Activated CD4-positive, alpha-beta T cell treated with anti-CD3 and anti-CD28 coated beads for 4 hours (primary cell): Measurements from ENCODE around the gene XRCC5.

Experiments used
- DNase-seq, 2 donors: peaks; one replicate each; pipeline ENCODE4 v3.0.0-alpha.2; 2020

Gene XRCC5

GRCh38 chr2:216086207-216086893, 22.8 kb upstream of the XRCC5 start:
- no peak for DNase-seq

DNA sequence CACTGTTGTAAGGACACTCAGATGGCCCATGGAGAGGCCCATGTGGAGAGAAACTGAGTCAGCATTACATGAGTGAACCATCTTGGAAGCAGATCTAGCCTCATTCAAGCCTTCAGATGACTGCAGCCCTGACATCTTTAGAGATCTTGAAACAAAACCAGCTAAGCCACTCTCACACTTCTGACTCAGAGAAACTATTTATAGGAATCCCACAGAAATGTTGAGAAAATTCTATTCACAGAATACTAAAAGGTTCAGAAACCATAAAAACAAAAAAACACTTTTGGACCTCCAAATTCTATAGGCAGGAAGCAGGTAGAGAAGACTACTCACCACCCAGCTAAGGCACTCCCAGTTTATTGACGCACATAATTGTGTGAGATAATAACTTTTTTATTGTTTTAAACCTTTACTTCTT, 18.8 kb upstream of the XRCC5 start:
- no peak for DNase-seq

- DNase-seq = no peak
Measured at GRCh38 chr2:216092646-216093045, 16.5 kb upstream of the XRCC5 start.

DNA sequence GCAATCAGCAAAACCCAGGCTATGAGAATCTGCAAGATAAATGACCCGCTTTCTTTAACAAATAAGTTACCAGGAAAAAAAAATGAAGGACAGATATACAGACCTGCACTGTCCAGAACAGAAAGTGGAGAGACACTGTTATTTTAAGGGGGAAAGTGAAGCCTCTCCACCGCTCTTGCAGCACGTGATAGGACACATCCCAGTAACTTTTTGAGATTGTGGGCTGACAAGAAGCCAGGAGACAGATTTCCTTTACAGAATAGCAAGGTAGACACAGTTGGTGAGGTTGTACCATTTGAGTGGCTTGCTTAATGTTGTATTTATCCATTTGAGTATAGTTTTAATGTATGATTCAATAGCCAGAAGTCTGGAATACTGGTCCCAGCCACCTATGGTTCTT, 14.4 kb upstream of the XRCC5 start:
- no peak for DNase-seq

DNA sequence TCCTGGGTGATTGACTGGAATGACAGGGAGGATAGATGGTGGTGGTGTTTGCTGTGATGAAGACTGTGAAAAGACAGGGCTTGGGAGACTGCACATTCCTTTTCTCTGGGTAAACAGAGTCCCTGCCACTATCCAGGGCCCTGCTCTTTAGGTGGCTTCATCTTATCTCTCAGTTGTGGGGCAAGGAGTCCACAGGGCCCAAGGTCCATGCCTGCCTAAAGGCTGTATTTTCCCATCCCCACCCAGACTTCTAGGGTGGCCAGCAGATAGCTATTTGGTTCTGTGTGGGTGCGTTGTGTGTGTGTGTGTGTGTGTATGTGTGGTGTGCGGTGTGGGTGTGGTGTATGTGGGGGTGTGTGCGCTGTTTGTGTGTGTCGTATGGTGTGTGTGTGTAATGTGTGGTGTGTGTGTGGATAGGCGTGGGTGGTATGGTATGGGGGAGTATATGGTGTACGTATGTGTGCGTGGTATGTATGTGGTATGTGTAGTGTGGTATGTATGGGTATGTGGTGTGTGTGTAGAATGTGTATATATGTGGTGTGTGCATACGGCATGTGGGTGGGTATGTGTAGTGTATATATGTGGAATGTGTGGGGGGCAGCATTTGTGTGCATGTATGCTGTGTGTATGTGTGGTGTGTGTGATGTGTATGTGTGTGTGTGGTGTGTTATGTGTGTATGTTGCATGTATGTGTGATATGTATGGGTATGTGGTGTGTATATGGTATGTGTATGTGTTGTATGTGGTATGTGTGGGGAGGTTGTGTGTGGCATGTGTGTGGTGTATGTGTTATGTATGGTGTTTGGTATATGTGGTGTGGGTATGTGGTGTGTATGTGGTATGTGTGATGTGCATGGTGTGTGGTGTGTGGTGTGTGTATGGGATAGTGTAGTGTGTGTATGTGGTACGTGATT, 10.5 kb upstream of the XRCC5 start:
- no peak for DNase-seq

DNA sequence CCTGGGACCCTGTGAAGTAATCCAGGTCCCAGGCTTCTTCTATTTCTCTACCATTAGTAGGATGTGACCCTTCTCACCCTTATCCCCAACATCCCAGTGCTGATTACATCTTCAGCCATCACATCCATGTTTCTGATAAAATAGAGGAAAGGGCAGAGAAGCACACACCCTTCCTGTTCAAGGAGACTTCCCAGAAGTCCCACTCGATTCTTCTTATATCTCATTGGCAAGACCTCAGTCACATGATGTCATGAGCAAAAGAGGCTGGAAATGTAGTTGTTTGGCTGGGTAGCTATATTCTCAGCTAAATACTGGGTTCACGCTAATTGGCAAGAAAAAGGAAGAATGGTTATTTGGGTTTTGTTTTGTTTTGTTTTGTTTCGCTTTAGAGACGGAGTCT, 8.0 kb upstream of the XRCC5 start:
- no peak for DNase-seq

DNA sequence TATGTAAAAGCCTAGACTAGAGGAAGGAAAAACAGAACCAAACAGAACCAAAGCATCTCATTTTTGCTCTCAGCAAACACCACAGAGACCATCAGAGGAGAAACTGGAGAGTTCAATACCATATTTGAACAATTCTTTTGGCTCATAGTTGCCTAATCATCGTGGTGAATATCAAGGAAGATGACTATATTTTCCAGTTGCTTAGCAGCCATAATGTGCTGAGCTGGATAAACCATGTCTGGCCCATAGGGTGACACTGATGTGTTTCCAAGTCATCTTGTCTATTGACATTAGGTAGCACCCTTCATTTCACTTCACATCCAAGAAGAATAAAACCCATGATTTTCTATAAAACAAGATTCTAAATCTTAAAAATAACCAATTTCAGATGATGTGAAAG, 5.9 kb upstream of the XRCC5 start:
- DNase-seq = no peak

GRCh38 chr2:216104691-216105090, 4.5 kb upstream of the XRCC5 start:
- DNase-seq = no peak

DNA sequence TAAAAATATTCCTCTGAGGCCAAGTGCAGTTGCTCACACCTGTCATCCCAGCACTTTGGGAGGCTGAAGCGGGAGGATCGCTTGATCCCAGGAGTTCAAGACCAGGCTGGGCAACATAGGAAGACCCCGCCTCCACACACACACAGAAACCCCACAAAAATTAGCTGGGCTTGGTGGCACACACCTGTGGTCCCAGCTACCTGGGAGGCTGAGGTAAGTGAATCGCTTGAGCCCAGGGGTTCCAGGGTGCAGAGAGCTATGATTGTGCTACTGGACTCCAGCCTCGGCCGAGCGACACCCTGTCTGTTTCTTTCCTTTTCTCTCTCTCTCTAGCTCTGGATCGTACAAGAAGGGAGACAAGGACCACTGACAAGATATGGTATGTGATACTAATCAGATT, 1.8 kb upstream of the XRCC5 start:
- DNase-seq = no peak

DNA sequence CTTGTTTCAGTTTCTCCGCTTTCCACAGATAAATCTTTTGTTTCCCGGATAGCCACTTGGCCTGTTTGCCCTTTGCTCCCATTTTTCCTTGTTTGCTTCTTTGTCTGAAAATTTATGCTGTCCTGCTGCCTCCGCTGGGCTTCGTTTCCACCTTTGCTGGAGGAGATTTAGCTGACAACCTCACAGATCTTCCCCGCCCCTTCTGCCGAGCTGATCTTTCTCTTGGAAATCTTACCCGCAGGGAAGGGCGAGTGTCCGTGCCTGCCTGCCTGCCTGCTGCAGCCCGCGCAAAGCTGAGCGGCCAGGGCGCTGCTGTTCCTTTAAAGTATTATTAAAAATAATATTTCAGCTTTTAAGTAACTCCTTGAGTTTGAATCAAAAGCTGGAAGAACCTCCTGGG, 1.4 kb upstream of the XRCC5 start:
- no peak for DNase-seq

- no peak for DNase-seq
Measured at GRCh38 chr2:216108310-216108966, 710 bp upstream of the XRCC5 start.

DNA sequence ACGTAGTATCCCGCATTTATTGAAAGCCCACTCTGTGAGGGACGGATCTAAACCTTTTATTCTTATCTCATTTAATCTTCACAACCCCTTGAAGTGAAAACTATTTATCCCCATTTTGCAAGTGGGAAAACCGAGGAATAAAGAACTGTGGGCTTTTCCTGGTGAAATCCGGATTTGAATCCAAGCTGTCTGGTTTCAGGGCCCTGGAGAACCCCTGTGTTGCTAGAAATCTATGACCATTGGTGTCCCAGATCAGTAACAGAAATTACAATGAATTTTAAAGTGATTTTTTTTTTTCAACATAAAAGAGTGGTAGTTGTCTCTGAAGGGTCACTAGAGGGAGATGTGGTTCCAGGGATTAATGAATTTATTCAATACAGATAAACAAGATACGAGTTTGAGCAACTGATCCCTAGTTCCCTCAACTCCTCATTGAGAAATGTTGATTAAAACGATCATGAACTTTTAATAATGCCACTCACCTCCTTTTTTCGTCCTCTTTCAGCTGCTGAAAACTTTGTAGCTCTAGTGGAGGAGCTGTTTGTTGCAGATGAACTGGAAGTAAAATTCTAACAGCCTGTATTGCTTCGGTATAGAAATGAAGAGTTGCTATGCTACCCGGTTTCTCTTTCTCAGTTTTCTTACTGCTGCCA, 940 bp downstream of the XRCC5 start:
- DNase-seq = no peak

GRCh38 chr2:216110620-216111019, 1.5 kb downstream of the XRCC5 start:
- no peak for DNase-seq

- no peak for DNase-seq
Measured at GRCh38 chr2:216111122-216111521, 2.0 kb downstream of the XRCC5 start.

DNA sequence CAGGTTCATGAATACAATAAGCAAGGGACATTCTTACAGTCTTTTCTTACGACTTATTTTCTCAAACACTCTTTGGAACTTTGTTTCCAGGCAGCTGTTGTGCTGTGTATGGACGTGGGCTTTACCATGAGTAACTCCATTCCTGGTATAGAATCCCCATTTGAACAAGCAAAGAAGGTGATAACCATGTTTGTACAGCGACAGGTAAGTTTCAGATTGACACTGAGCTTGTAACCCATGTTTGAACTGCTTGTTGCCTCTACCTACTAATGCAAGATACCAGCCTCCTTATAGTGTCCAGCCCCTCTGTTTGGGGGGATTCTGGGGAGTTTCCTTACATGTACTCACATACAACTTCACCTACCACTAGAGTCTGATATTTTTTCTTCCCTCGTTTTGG, 3.8 kb downstream of the XRCC5 start:
- DNase-seq = no peak

GRCh38 chr2:216113572-216113971, 4.4 kb downstream of the XRCC5 start:
- no peak for DNase-seq

DNA sequence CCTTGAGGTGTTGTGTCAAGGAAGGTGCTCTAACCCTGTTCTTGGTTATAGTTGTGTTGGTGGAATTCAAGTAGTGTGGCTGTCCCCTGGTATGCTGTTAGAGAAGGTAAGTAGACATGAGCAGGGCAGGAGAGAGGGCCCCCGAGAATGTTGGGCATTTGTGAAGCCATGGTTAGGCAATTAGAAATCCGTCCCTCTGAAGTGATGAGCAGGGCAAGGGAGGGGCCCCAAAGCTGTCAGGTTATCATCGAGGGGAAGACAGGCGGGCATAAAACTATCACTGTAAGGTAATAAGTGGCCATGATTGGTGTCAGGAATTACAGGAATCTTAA, 5.2 kb downstream of the XRCC5 start:
- peak in 1 of 2 donors; percentile 14 for DNase-seq

- DNase-seq = peak; percentile 97 to 98
Measured at GRCh38 chr2:216114714-216115531, 5.8 kb downstream of the XRCC5 start.

DNA sequence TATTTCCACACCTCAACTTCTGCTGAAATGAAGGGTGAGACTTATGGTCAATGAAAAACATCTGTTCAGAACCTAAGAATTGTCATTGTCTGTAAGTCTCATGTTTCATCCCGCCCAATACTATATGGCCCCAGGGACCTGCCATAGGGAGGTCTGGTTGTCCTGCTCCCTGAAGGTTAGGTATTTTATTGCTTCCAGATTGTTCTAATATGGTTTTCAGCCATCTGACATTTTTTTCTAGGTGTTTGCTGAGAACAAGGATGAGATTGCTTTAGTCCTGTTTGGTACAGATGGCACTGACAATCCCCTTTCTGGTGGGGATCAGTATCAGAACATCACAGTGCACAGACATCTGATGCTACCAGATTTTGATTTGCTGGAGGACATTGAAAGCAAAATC, 7.3 kb downstream of the XRCC5 start:
- DNase-seq = no peak

DNA sequence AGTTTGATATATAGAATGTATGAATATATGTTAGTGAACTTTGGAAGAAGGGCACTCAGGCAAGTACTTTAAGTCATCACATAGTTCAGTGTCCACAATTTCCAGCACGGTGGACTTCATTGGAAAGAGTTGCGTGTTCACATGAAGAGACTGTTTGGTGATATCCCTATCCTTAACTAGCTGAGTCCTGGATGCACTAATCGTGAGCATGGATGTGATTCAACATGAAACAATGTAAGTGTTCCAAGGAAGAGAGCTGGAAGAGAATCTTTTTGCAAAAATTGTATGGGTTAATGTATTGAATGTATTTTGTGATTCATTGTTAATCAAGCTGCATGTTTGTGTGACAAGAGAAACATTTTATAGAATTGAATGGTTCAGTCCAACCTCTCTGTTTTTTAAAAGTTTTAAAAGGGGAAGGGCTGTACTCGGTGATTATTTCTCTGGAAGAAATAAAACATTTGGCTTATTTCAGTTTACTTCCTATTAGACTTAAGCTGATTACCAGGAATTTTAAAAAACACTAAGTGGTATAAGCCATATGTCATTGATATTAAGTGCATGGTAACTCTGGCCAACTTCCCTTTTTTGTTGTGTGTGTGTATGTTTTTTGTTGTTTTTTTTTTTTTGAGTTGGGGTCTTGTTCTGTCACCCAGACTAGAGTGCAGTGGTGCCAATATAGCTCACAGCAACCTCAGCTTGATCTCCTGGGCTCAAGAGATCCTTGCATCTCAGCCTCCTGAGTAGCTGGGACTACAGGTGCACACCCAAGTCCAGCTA, 8.6 kb downstream of the XRCC5 start:
- DNase-seq = no peak

DNA sequence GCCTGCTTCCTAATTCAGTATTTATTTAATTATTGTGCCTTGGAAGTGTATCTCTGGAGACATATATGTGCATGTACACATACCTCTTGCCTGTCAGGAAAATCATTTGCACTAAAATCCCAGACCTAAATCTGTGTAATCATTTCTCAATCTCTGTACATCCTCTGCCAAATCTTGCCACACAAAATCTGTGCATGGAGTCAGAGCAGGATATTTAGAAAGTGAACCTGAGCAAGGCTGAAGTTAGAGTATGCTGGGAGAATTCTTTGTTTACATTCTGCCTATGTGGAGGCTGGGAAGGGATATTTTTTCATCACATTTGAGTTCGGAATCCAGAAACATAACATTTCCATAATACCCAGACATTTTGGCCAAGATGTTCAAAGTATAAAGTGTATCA, 9.3 kb downstream of the XRCC5 start:
- DNase-seq = no peak

DNA sequence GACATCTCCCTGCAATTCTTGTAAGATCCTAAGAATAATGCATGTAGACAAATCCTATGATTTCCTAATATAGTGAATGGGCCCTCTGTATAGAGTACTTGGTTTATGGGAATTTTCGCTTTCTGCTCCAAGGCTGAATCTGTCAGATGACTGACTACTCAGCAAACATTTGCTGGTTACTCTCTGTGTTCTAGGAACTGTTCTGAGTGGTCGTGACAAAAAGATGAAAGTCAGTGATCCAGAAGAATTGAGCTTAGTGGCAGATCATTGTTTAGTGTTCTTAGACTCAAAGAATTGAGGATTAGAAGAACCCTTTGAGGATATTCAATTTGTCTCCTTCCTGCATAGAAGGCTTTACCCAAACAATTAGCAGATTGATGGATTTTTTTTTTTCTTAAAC, 10.0 kb downstream of the XRCC5 start:
- DNase-seq = no peak
